H9 (cell line): ENCODE measurements around the gene HOXA9. TPM values are rescaled to one million over a fixed set of nuclear protein-coding genes. Genes with fewer than 3 reads are reported as not detected.

Experiments used
- DNase-seq: peaks from one replicate; pipeline ENCODE4 v3.0.0-alpha.2; 2017
- H2AFZ ChIP-seq: one replicate; pipeline ENCODE4 v1.6.1; 2013; ENCODE audit warnings: mild to moderate bottlenecking, low read length, control low read depth, moderate library complexity
- H2AK5ac ChIP-seq: 2 replicates; pipeline ENCODE4 v1.6.1; 2013; ENCODE audit warnings: low read length, control low read depth, mixed read lengths; ENCODE audit not compliant: insufficient read length
- H2BK120ac ChIP-seq: one replicate; pipeline ENCODE4 v1.6.1; 2013; ENCODE audit warnings: low read depth, mild to moderate bottlenecking, low read length, control low read depth, inconsistent platforms; ENCODE audit not compliant: poor library complexity, severe bottlenecking
- H2BK12ac ChIP-seq: 2 replicates; pipeline ENCODE4 v1.6.1; 2013; ENCODE audit warnings: low read length, control low read depth, mixed read lengths, low read depth; ENCODE audit not compliant: insufficient read length
- H2BK15ac ChIP-seq: 2 replicates; pipeline ENCODE4 v1.6.1; 2013; ENCODE audit warnings: low read depth, low read length, control low read depth
- H2BK20ac ChIP-seq: one replicate; pipeline ENCODE4 v1.6.1; 2013; ENCODE audit warnings: low read depth, mild to moderate bottlenecking, low read length, control low read depth, inconsistent platforms; ENCODE audit not compliant: poor library complexity, severe bottlenecking
- H2BK5ac ChIP-seq: 2 replicates; pipeline ENCODE4 v1.6.1; 2013; ENCODE audit warnings: low read length, control low read depth, mixed read lengths; ENCODE audit not compliant: insufficient read length
- H3K14ac ChIP-seq: 2 replicates; pipeline ENCODE4 v1.6.1; 2013; ENCODE audit warnings: low read length, control low read depth; ENCODE audit not compliant: insufficient read depth
- H3K18ac ChIP-seq: 2 replicates; pipeline ENCODE4 v1.6.1; 2013; ENCODE audit warnings: low read depth, mild to moderate bottlenecking, mixed read lengths, low read length, control low read depth; ENCODE audit not compliant: insufficient read length
- H3K23ac ChIP-seq: 2 replicates; pipeline ENCODE4 v1.6.1; 2013; ENCODE audit warnings: low read length, control low read depth, mixed read lengths, low read depth; ENCODE audit not compliant: insufficient read length
- H3K23me2 ChIP-seq: 2 replicates; pipeline ENCODE4 v1.6.1; 2013; ENCODE audit warnings: low read depth, mild to moderate bottlenecking, mixed read lengths, low read length, control low read depth; ENCODE audit not compliant: insufficient read length, poor library complexity, severe bottlenecking
- H3K27ac ChIP-seq: 2 replicates; pipeline ENCODE4 v1.5.1; 2013; ENCODE audit warnings: low read length, control low read depth, mixed read lengths, low read depth; ENCODE audit not compliant: insufficient read length
- H3K27me3 ChIP-seq: 2 replicates; pipeline ENCODE4 v1.6.1; 2013; ENCODE audit warnings: low read length, control low read depth, inconsistent platforms; ENCODE audit not compliant: insufficient read depth
- H3K4ac ChIP-seq: 2 replicates; pipeline ENCODE4 v1.6.1; 2013; ENCODE audit warnings: low read depth, mild to moderate bottlenecking, control low read depth, inconsistent platforms, low read length, moderate library complexity
- H3K4me1 ChIP-seq: 2 replicates; pipeline ENCODE4 v1.6.1; 2013; ENCODE audit warnings: low read length, control low read depth, inconsistent platforms; ENCODE audit not compliant: insufficient read depth
- H3K4me2 ChIP-seq: 2 replicates; pipeline ENCODE4 v1.6.1; 2013; ENCODE audit warnings: low read length, control low read depth, mixed read lengths; ENCODE audit not compliant: insufficient read length, insufficient read depth
- H3K56ac ChIP-seq: 2 replicates; pipeline ENCODE4 v1.6.1; 2013; ENCODE audit warnings: low read depth, mild to moderate bottlenecking, mixed read lengths, low read length, control low read depth; ENCODE audit not compliant: insufficient read length
- H3K79me1 ChIP-seq: 2 replicates; pipeline ENCODE4 v1.6.1; 2013; ENCODE audit warnings: low read depth, mild to moderate bottlenecking, moderate library complexity, low read length, control low read depth, inconsistent platforms; ENCODE audit not compliant: insufficient read depth, poor library complexity, severe bottlenecking
- H3K79me2 ChIP-seq: 2 replicates; pipeline ENCODE4 v1.6.1; 2013; ENCODE audit warnings: low read length, control low read depth, inconsistent platforms; ENCODE audit not compliant: insufficient read depth
- H3K9ac ChIP-seq: 2 replicates; pipeline ENCODE4 v1.6.1; 2013; ENCODE audit warnings: low read length, control low read depth, mixed read lengths; ENCODE audit not compliant: insufficient read length; ENCODE audit errors: extremely low read depth
- H3K9me3 ChIP-seq: one replicate; pipeline ENCODE4 v1.6.1; 2013; ENCODE audit warnings: low read depth, low read length, inconsistent platforms; ENCODE audit not compliant: control insufficient read depth
- H3T11ph ChIP-seq: one replicate; pipeline ENCODE4 v1.6.1; 2013; ENCODE audit warnings: mild to moderate bottlenecking, low read length, control low read depth, inconsistent platforms
- H4K20me1 ChIP-seq: one replicate; pipeline ENCODE4 v1.6.1; 2013; ENCODE audit not compliant: control insufficient read depth, insufficient read length, insufficient read depth
- H4K5ac ChIP-seq: 2 replicates; pipeline ENCODE4 v1.6.1; 2013; ENCODE audit warnings: low read depth, mild to moderate bottlenecking, mixed read lengths, low read length, control low read depth; ENCODE audit not compliant: insufficient read length
- H4K8ac ChIP-seq: replicated peaks from 2 replicates; pipeline ENCODE4 v1.6.1; 2013; ENCODE audit warnings: low read length, control low read depth, mixed read lengths, low read depth; ENCODE audit not compliant: insufficient read length
- H4K91ac ChIP-seq: 2 replicates; pipeline ENCODE4 v1.6.1; 2013; ENCODE audit warnings: low read depth, mild to moderate bottlenecking, moderate library complexity, mixed read lengths, low read length, control low read depth; ENCODE audit not compliant: insufficient read length
- H3K27ac Mint-ChIP-seq, 3 experiments: 2 replicates in 2 of 3; 3 replicates in 1 of 3; pipeline ENCODE4 v1.8.0; 2020 to 2021; ENCODE audit warnings: mixed read lengths in 3 of 3, mild to moderate bottlenecking in 1 of 3, moderate library complexity in 1 of 3
- H3K27me3 Mint-ChIP-seq: 2 replicates; pipeline ENCODE4 v1.8.0; 2021; ENCODE audit warnings: low read depth, mild to moderate bottlenecking, moderate library complexity, mixed read lengths
- H3K36me3 Mint-ChIP-seq, 3 experiments: 2 replicates in 2 of 3; 3 replicates in 1 of 3; pipeline ENCODE4 v1.8.0; 2020 to 2021; ENCODE audit warnings: low read depth in 3 of 3, mixed read lengths in 3 of 3; ENCODE audit not compliant: insufficient read depth in 1 of 3
- H3K4me1 Mint-ChIP-seq, 2 experiments: 2 replicates each; pipeline ENCODE4 v1.8.0; 2020; ENCODE audit warnings: mixed read lengths in 2 of 2
- H3K4me3 Mint-ChIP-seq, 2 experiments: 2 replicates in 1 of 2; 3 replicates in 1 of 2; pipeline ENCODE4 v1.8.0; 2020 to 2021; ENCODE audit warnings: mild to moderate bottlenecking in 2 of 2, mixed read lengths in 2 of 2, moderate library complexity in 1 of 2
- H3K9me3 Mint-ChIP-seq, 2 experiments: 2 replicates in 1 of 2; 3 replicates in 1 of 2; pipeline ENCODE4 v1.8.0; 2020; ENCODE audit warnings: mild to moderate bottlenecking in 2 of 2, mixed read lengths in 2 of 2, moderate library complexity in 1 of 2
- WGBS: extraction: QIAGEN DNeasy Blood & Tissue Kit; methylation state at CpG from one replicate; pipeline ENCODE4 v1.1.7; 2013; ENCODE audit warnings: missing lambda C conversion rate, low lambda C conversion rate, mixed read lengths; ENCODE audit not compliant: insufficient read length; ENCODE audit errors: extremely low coverage; 5-methylcytosine and 5-hydroxymethylcytosine counted together
- total RNA-seq: library from RNA; stranded (reverse); gene quantifications from 2 replicates; pipeline ENCODE4 v1.2.1, GENCODE V29; 2021
- TF ChIP-seq, protein P1 (sequence below): fragments of 200-600 bp; sonication (generic); conservative IDR thresholded peaks from 3 replicates; pipeline ENCODE4 v1.8.0; 2021; ENCODE audit warnings: antibody characterized with exemption, mild to moderate bottlenecking

Gene HOXA9
- total RNA-seq, 1 experiment from 2014 or later: not detected

DNA sequence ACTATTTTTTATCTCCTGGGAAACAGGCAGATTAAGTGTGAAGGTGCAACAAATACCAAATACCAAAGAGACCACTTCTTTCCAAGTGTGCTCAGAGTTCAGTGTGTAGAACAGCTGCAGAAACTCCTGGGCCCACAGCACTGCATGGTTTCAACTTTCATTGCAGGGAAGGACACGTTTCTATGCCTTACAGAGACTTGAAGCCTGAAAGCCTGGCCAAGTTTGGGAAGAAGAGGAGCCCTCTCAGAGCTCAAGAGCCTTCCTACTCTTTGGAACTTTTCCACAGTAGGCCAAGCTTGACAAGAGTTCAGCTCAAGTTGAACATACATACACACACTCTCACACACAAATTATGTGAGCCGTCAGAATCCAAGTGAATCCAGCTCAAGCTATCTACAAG is 37.3 kb downstream of the HOXA9 start:
- no peaks in the 10 kb centered on the region for H3K79me2 ChIP-seq
- no peak overlapping the region for H3K56ac ChIP-seq
- TF ChIP-seq, protein P1, sequence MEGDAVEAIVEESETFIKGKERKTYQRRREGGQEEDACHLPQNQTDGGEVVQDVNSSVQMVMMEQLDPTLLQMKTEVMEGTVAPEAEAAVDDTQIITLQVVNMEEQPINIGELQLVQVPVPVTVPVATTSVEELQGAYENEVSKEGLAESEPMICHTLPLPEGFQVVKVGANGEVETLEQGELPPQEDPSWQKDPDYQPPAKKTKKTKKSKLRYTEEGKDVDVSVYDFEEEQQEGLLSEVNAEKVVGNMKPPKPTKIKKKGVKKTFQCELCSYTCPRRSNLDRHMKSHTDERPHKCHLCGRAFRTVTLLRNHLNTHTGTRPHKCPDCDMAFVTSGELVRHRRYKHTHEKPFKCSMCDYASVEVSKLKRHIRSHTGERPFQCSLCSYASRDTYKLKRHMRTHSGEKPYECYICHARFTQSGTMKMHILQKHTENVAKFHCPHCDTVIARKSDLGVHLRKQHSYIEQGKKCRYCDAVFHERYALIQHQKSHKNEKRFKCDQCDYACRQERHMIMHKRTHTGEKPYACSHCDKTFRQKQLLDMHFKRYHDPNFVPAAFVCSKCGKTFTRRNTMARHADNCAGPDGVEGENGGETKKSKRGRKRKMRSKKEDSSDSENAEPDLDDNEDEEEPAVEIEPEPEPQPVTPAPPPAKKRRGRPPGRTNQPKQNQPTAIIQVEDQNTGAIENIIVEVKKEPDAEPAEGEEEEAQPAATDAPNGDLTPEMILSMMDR: no peak
- H3K18ac ChIP-seq: no peak overlapping the region
- no peak overlapping the region for H3K14ac ChIP-seq
- Mint-ChIP-seq H3K4me1 (peaks cover 0 to 10% of the 10 kb centered on the region in 2 experiments; a peak in 1 of 4 replicates), H3K27ac (no peak overlapping the region), H3K4me3 (no peak overlapping the region), H3K36me3 (no peaks in the 10 kb centered on the region; a peak in 1 of 7 replicates), H3K27me3 (peaks cover 97% of the 10 kb centered on the region), H3K9me3 (peaks cover 8 to 9% of the 10 kb centered on the region in 2 experiments; a peak in 4 of 5 replicates)
- H2BK12ac ChIP-seq: no peak overlapping the region
- H3K4ac ChIP-seq: no peak overlapping the region
- H3K23me2 ChIP-seq: no peaks in the 10 kb centered on the region
- H3K79me1 ChIP-seq: no peaks in the 10 kb centered on the region
- no peak overlapping the region for H4K8ac ChIP-seq
- no peak overlapping the region for H4K91ac ChIP-seq
- no peak overlapping the region for H3K4me2 ChIP-seq
- H2AFZ ChIP-seq: no peak overlapping the region
- H4K5ac ChIP-seq: no peak overlapping the region
- no peak overlapping the region for H2BK15ac ChIP-seq
- no peak overlapping the region for H2BK5ac ChIP-seq
- H3K23ac ChIP-seq: no peak overlapping the region
- WGBS: no CpG with 5 or more reads among the region's 2 CpGs
- DNase-seq: no peak
- H4K20me1 ChIP-seq: peaks cover 2% of the 10 kb centered on the region
- no peak overlapping the region for H2BK120ac ChIP-seq
- H2BK20ac ChIP-seq: no peak overlapping the region
- H3K4me1 ChIP-seq: no peaks in the 10 kb centered on the region
- H3K9ac ChIP-seq: no peak overlapping the region
- no peak overlapping the region for H3K27ac ChIP-seq
- peaks cover 95% of the 10 kb centered on the region for H3K27me3 ChIP-seq
- H3T11ph ChIP-seq: no peak overlapping the region
- no peaks in the 10 kb centered on the region for H3K9me3 ChIP-seq
- H2AK5ac ChIP-seq: no peak overlapping the region
